Stimulated activated CD8-positive, alpha-beta memory T cell treated with anti-CD3 and anti-CD28 coated beads, Interleukin-12 subunit alpha, Interleukin-12 subunit beta, amount 100 ng/mL, for 24 hours (primary cell): ENCODE data around the gene ATP11C.
A peak's percentile ranks its signal among the peaks of the same experiment; 100 is the strongest.
"Not testable (repeated sequence)": the region's sequence is repeated elsewhere in the genome, so short reads cannot be mapped to it uniquely, and the experiment has no call there.

ENCODE experiments used
- DNase-seq: peaks from one replicate; pipeline ENCODE4 v3.0.0-alpha.2; 2020; ENCODE audit errors: extremely low read depth

The ATP11C gene

GRCh38 chrX:139932901-139933796, at the start of gene ATP11C:
Gene ATP11C, minus strand, starts transcription at chrX:139933053. Its CDS starts 1,011 bp downstream, at chrX:139932042.
- DNase-seq: peak; percentile 64

- DNase-seq: no peak
Measured at GRCh38 chrX:139974471-139974870, 41.6 kb upstream of the ATP11C start.

GRCh38 chrX:139972629-139973624, 40.1 kb upstream of the ATP11C start:
- no peak for DNase-seq

- no peak for DNase-seq
Measured at GRCh38 chrX:139972113-139972512, 39.3 kb upstream of the ATP11C start.

GRCh38 chrX:139971394-139971749, 38.5 kb upstream of the ATP11C start:
- DNase-seq: no peak

GRCh38 chrX:139969286-139969685, 36.4 kb upstream of the ATP11C start:
- DNase-seq: no peak

- DNase-seq: no peak
Measured at GRCh38 chrX:139967750-139968149, 34.9 kb upstream of the ATP11C start.

GRCh38 chrX:139967300-139967699, 34.4 kb upstream of the ATP11C start:
- DNase-seq: no peak

- not testable (repeated sequence) for DNase-seq
Measured at GRCh38 chrX:139966159-139966558, 33.3 kb upstream of the ATP11C start.

- DNase-seq: no peak
Measured at GRCh38 chrX:139965421-139965820, 32.6 kb upstream of the ATP11C start, which contains the start of gene CXorf66. Gene CXorf66, minus strand, starts transcription at chrX:139965521. Its CDS starts 25 bp downstream, at chrX:139965496.

- not testable (repeated sequence) for DNase-seq
Measured at GRCh38 chrX:139961091-139961490, 28.2 kb upstream of the ATP11C start.

GRCh38 chrX:139949703-139950102, 16.9 kb upstream of the ATP11C start:
- no peak for DNase-seq

GRCh38 chrX:139945075-139945474, 12.2 kb upstream of the ATP11C start:
- DNase-seq: no peak

GRCh38 chrX:139936259-139936658, 3.4 kb upstream of the ATP11C start:
- no peak for DNase-seq

- no peak for DNase-seq
Measured at GRCh38 chrX:139933904-139934303, 1.1 kb upstream of the ATP11C start.

GRCh38 chrX:139932073-139932900, 566 bp downstream of the ATP11C start:
- peak; percentile 14 for DNase-seq

GRCh38 chrX:139931646-139932072, 1.2 kb downstream of the ATP11C start:
- no peak for DNase-seq

- DNase-seq: no peak
Measured at GRCh38 chrX:139930916-139931645, 1.8 kb downstream of the ATP11C start.

GRCh38 chrX:139930401-139930800, 2.5 kb downstream of the ATP11C start:
- no peak for DNase-seq

GRCh38 chrX:139929876-139930275, 3.0 kb downstream of the ATP11C start:
- DNase-seq: no peak

GRCh38 chrX:139924696-139925095, 8.2 kb downstream of the ATP11C start:
- DNase-seq: no peak
